Measurements from ENCODE around the gene WDTC1. TPM values are rescaled to one million over a fixed set of nuclear protein-coding genes. Genes with fewer than 3 reads are reported as not detected.

WDTC1 gene
- total RNA-seq, 1 experiment from 2014 or later, result 26.6 TPM

GRCh38 chr1:27339213-27339612 lies 104.8 kb downstream of the WDTC1 start:
- TF ChIP-seq CEBPB (IDR thresholded peaks at IDR 0.05; ENCODE audit: low read depth) (no peak), FOSL1 (IDR thresholded peaks at IDR 0.05; ENCODE audit: low read depth) (no peak), ZBTB33 (IDR thresholded peaks at IDR 0.05; ENCODE audit: extremely low read depth, insufficient replicate concordance, low read length) (no peak), EZH2 (IDR thresholded peaks at IDR 0.05) (no peak), ELF1 (IDR thresholded peaks at IDR 0.05; ENCODE audit: borderline replicate concordance, low read depth) (no peak), MAX (IDR thresholded peaks at IDR 0.05) (no peak), SP1 (IDR thresholded peaks at IDR 0.05; ENCODE audit: low read depth) (no peak), POLR2AphosphoS5 (IDR thresholded peaks at IDR 0.05; ENCODE audit: low read depth, low read length) (no peak), POLR2A (IDR thresholded peaks at IDR 0.05; ENCODE audit: borderline replicate concordance, extremely low read depth, insufficient read depth, insufficient read length) (no peak), JUND (IDR thresholded peaks at IDR 0.05) (no peak), TCF7L2 (IDR thresholded peaks at IDR 0.05; ENCODE audit: borderline replicate concordance, extremely low read depth, insufficient read depth, insufficient read length) (no peak), EZH2phosphoT487 (IDR thresholded peaks at IDR 0.05; ENCODE audit: borderline replicate concordance) (no peak), REST (IDR thresholded peaks at IDR 0.05; ENCODE audit: low read depth) (no peak), ZFX (IDR thresholded peaks at IDR 0.05) (no peak), CTCF (IDR thresholded peaks at IDR 0.05 in 2 of 3, conservative IDR thresholded peaks at IDR 0.05 in 1 of 3; ENCODE audit: borderline replicate concordance in 1 of 3, insufficient read depth in 1 of 3, low read depth in 2 of 3, low read length in 2 of 3) (no peak), CBX3 (IDR thresholded peaks at IDR 0.05; ENCODE audit: low read depth) (no peak), SRF (IDR thresholded peaks at IDR 0.05; ENCODE audit: low read depth) (no peak), ZNF274 (IDR thresholded peaks at IDR 0.05; ENCODE audit: low read depth, low read length) (no peak)

More at GRCh38 chr1:27339213-27339612, 104.8 kb downstream of the WDTC1 start:
- H3K9ac ChIP-seq (ENCODE audit: low read length), result no peak overlapping the region
- intact Hi-C loops (cut with micrococcal nuclease), result no loop called here
- H4K20me1 ChIP-seq (ENCODE audit: insufficient read depth), result no peaks in the 10 kb centered on the region
- H2AFZ ChIP-seq (ENCODE audit: low read depth, low read length, poor library complexity, severe bottlenecking), result no peak overlapping the region
- DNase-seq (ENCODE audit: low read depth, low spot score), result no peak
- no TSS peak for BruUV-seq (replicated peaks)
- no peaks in the 10 kb centered on the region for H3K27me3 ChIP-seq (ENCODE audit: insufficient read depth, low read length)
- H3K4me2 ChIP-seq (ENCODE audit: low read length), result no peak overlapping the region
- ChIA-PET CTCF (no interaction called here), RAD21 (ENCODE audit: low non-redundant PET in 1 of 2, low total read pairs in 2 of 2, uncharacterized antibody in 2 of 2, unreplicated experiment in 2 of 2) (no interaction called here), POLR2A (no interaction called here)
- no peaks in the 10 kb centered on the region for H3K9me3 ChIP-seq (ENCODE audit: control insufficient read depth in 1 of 2, insufficient read depth in 1 of 2, low read depth in 1 of 2, low read length in 2 of 2)
- H3K27ac ChIP-seq (ENCODE audit: low read depth, low read length), result no peak overlapping the region
- no peaks in the 10 kb centered on the region for H3K9me2 ChIP-seq (ENCODE audit: insufficient read depth)
- H3K4me3 ChIP-seq (replicated peaks in 1 of 2; ENCODE audit: low read depth in 1 of 2, low read length in 2 of 2), result no peak overlapping the region
- H3K4me1 ChIP-seq (ENCODE audit: control insufficient read depth in 1 of 2, insufficient read depth in 2 of 2, low read length in 2 of 2), result peaks cover 22 to 49% of the 10 kb centered on the region in 2 experiments
- peaks cover 8 to 9% of the 10 kb centered on the region in 2 experiments; a peak in 2 of 4 replicates for H3K36me3 ChIP-seq (ENCODE audit: control insufficient read depth in 1 of 2, insufficient read depth in 2 of 2, low read length in 2 of 2)
- no peak for ATAC-seq
- H3K79me2 ChIP-seq (ENCODE audit: insufficient read depth, low read length), result peaks cover 18% of the 10 kb centered on the region; the same call in 1 of the 2 replicates

Measured in HCT116 (cell line).